Measurements from ENCODE around the gene PRKAG1. TPM values are rescaled to one million over a fixed set of nuclear protein-coding genes. Genes with fewer than 3 reads are reported as not detected.
A peak's percentile ranks its signal among the peaks of the same experiment; 100 is the strongest.

The PRKAG1 gene
- total RNA-seq, 1 experiment from 2014 or later: 50.7 TPM

GRCh38 chr12:48978741-48979601, 39.6 kb downstream of the PRKAG1 start:
- Histone ChIP-seq H3K36me3 (ENCODE audit: insufficient read depth, low read length, poor library complexity, severe bottlenecking) (no peaks in the 10 kb centered on the region), H3K27ac (ENCODE audit: low read depth, low read length, poor library complexity, severe bottlenecking) (no peak overlapping the region), H3K9me3 (ENCODE audit: low read depth, low read length, poor library complexity, severe bottlenecking) (no peaks in the 10 kb centered on the region), H3K4me3 (ENCODE audit: low read depth, low read length, poor library complexity, severe bottlenecking) (peak overlapping the region; percentile 32), H3K4me1 (ENCODE audit: insufficient read depth, low read length, poor library complexity, severe bottlenecking) (peaks cover 32% of the 10 kb centered on the region), H3K27me3 (replicated peaks; ENCODE audit: insufficient read depth, low read depth, low read length, poor library complexity) (peaks cover 67% of the 10 kb centered on the region)
- intact Hi-C loops (cut with micrococcal nuclease; ENCODE audit: unreplicated experiment): loop anchor here (5.0 kb wide), 1 partner anchor 127 kb away; the partner anchor contains the start of gene DDX23
- POLR2A ChIA-PET (ENCODE audit: low non-redundant PET): no interaction called here
- CTCF ChIA-PET: interaction anchor here (0.5 to 1.8 kb wide), 3 partner anchors 9 to 233 kb away, joined by 5 to 9 read pairs (median 8); no protein-coding TSS in a partner anchor
- TF ChIP-seq CTCF (conservative IDR thresholded peaks at IDR 0.05; ENCODE audit: low read depth, low read length) (no peak), EZH2 (IDR thresholded peaks at IDR 0.05; ENCODE audit: borderline replicate concordance, low read depth, low read length, poor library complexity, severe bottlenecking) (peak; percentile 62)
- no peak for DNase-seq (ENCODE audit: low spot score)
- no TSS peak for BruUV-seq (replicated peaks)

GRCh38 chr12:48978291-48978740, 40.3 kb downstream of the PRKAG1 start, which contains the start of gene WNT1:
TSS of gene WNT1 (plus strand) at chr12:48978322. CDS start at chr12:48978651, 329 bp downstream.
- Histone ChIP-seq H3K4me1 (ENCODE audit: insufficient read depth, low read length, poor library complexity, severe bottlenecking) (peaks cover 32% of the 10 kb centered on the region), H3K27ac (ENCODE audit: low read depth, low read length, poor library complexity, severe bottlenecking) (no peak within 1 kb of the TSS), H3K4me3 (ENCODE audit: low read depth, low read length, poor library complexity, severe bottlenecking) (peak within 1 kb of the TSS; percentile 32), H3K36me3 (ENCODE audit: insufficient read depth, low read length, poor library complexity, severe bottlenecking) (no peaks in the 10 kb centered on the region), H3K9me3 (ENCODE audit: low read depth, low read length, poor library complexity, severe bottlenecking) (no peaks in the 10 kb centered on the region), H3K27me3 (replicated peaks; ENCODE audit: insufficient read depth, low read depth, low read length, poor library complexity) (peaks cover 67% of the 10 kb centered on the region)
- intact Hi-C loops (cut with micrococcal nuclease; ENCODE audit: unreplicated experiment): loop anchor here (5.0 kb wide), 1 partner anchor 126 kb away; the partner anchor contains the start of gene DDX23
- ChIA-PET CTCF (interaction anchor here (0.8 to 1.8 kb wide), 4 partner anchors 10 to 125 kb away, joined by 3 to 9 read pairs (median 6); no protein-coding TSS in a partner anchor), POLR2A (ENCODE audit: low non-redundant PET) (no interaction called here)
- BruUV-seq (replicated peaks): no TSS peak
- TF ChIP-seq EZH2 (IDR thresholded peaks at IDR 0.05; ENCODE audit: borderline replicate concordance, low read depth, low read length, poor library complexity, severe bottlenecking): no peak
- TF ChIP-seq CTCF (conservative IDR thresholded peaks at IDR 0.05; ENCODE audit: low read depth, low read length): 0 out of 2 replicates have a peak, but pooled peaks have one; percentile 22
- no peak for DNase-seq (ENCODE audit: low spot score)

- Histone ChIP-seq H3K4me1 (ENCODE audit: insufficient read depth, low read length, poor library complexity, severe bottlenecking) (peaks cover 32% of the 10 kb centered on the region), H3K9me3 (ENCODE audit: low read depth, low read length, poor library complexity, severe bottlenecking) (no peaks in the 10 kb centered on the region), H3K36me3 (ENCODE audit: insufficient read depth, low read length, poor library complexity, severe bottlenecking) (no peaks in the 10 kb centered on the region), H3K27ac (ENCODE audit: low read depth, low read length, poor library complexity, severe bottlenecking) (no peak overlapping the region), H3K4me3 (ENCODE audit: low read depth, low read length, poor library complexity, severe bottlenecking) (peak overlapping the region; percentile 32), H3K27me3 (replicated peaks; ENCODE audit: insufficient read depth, low read depth, low read length, poor library complexity) (peaks cover 69% of the 10 kb centered on the region)
- TF ChIP-seq CTCF (conservative IDR thresholded peaks at IDR 0.05; ENCODE audit: low read depth, low read length): peak; percentile 81
- TF ChIP-seq EZH2 (IDR thresholded peaks at IDR 0.05; ENCODE audit: borderline replicate concordance, low read depth, low read length, poor library complexity, severe bottlenecking): no peak
- intact Hi-C loops (cut with micrococcal nuclease; ENCODE audit: unreplicated experiment): loop anchor here (2.0 to 5.0 kb wide), 2 partner anchors 43 to 125 kb away; partner anchors contain the start of gene DDX23
- no TSS peak for BruUV-seq (replicated peaks)
- CTCF ChIA-PET: interaction anchor here (0.7 to 1.6 kb wide), 4 partner anchors 9 to 125 kb away, joined by 3 to 9 read pairs (median 3); no protein-coding TSS in a partner anchor
- POLR2A ChIA-PET (ENCODE audit: low non-redundant PET): no interaction called here
- peak; percentile 71 for DNase-seq (ENCODE audit: low spot score)
Observed at GRCh38 chr12:48977290-48978281, 41.0 kb downstream of the PRKAG1 start.

Measured in A673 (cell line).